GM18526 (cell line): Measurements from ENCODE around the gene HACE1.

ENCODE experiments used
- POLR2A ChIP-seq: IDR thresholded peaks from 3 replicates; pipeline ENCODE4 v1.6.1; 2011; ENCODE audit not compliant: insufficient read length; ENCODE audit errors: extremely low read depth

HACE1 gene

DNA sequence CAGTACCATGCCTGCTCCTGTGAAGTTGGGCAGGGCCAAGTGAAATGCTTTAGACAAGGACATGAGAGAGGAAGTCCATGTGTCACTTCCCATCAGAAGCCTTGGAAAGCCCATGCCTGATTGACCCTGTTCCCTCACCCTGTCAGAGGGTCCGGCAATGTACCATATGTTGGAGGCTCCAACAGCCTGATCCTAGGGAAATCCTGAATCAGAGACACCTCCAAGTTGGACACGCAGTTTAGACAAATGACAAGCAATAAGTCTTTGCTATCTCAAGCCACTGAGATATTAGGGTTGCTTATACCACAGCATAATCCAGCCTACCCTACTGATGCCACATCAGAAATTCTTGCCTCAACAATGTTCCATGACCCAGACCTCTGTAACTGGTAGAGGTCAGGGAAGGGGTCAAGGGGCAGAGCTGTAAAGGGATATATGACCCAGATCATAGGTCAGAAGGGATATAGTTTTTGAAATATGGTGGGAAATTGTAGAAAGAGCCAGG lies 174.8 kb downstream of the HACE1 start:
- no peak for TF ChIP-seq POLR2A

GRCh38 chr6:104683809-104684208 lies 175.9 kb downstream of the HACE1 start:
- TF ChIP-seq POLR2A: no peak

DNA sequence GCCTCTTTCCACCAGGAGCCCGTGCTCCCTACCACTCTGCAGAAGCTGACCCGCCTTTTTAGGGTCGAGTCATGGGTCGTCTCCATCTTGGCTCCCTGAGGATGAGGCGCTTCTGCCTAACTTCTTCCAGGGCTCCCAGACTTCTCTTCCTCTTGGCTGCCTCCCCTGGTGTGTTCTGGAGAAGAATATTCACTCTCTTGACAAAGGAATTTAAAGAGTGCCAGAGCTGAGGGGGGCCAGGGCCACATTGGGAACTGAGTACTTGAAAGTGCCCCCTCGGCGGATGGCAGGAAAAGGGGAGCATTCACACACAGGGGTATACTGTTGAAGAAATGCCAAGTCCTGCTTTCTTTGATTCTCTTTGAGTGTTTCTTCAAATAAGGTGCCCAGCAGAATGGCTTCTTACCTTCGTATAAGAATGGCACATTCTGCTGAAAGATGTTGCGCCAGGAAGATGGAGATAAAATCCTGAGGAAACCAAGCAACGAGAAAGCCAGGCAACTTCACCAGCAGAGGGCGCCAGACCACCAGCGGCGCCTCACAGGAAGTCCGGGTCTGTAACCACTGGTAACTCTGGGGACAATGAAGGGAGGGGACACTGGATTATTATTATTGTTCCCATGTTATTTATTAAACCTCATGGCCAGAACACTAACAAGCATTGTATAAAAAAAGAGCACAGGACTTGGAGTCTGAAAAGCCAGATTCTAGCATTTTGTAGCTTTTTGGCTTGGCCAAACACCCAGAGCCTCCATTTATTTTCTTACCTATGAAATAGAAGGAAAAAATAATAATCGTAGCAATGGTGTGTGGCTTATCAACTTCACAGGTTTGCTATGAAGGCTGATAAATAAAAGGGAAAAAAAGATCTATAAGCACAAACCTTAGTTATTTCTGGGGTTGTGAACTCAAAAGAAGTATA lies 176.7 kb downstream of the HACE1 start:
- TF ChIP-seq POLR2A: no peak

DNA sequence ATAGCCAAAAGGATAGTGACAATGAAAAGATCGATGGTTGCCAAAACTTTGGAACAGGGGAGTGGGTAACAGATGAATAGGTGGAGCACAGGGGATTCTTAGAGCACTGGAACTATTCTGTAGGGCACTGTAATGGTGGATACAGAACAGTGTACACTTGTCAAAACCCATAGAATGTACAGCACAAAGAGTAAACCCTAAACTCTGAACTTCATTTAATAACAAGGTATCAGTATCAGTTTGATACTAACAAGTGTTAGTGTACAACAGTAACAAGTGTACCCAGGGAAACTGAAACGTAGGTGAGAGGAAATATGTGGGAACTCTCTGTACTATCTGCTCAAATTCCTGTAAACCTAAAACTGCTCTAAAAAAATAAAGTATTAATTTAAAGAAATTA lies 179.2 kb downstream of the HACE1 start:
- TF ChIP-seq POLR2A: no peak

DNA sequence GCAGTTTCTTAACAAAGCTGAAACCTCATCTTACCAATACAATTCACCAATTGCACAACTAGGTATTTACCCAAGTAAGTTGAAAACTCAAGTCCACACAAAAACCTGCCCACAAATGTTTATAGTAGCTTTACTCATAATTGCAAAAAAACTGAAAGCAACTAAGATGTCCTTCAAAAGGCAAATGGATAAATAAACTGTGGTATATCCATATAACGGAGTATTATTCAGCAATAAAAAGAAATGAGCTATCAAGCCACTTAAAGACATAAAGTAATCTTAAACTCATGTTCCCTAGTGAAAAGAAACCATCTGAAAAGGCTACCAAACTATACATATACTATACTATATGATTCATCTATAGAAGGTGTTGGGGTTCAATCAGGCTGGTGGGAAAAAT lies 179.7 kb downstream of the HACE1 start:
- TF ChIP-seq POLR2A: no peak
